ENCODE results near the gene AKAP6. TPM values are rescaled to one million over a fixed set of nuclear protein-coding genes. Genes with fewer than 3 reads are reported as not detected.

The AKAP6 gene
- total RNA-seq, 1 experiment from 2014 or later: 1.1 TPM

DNA sequence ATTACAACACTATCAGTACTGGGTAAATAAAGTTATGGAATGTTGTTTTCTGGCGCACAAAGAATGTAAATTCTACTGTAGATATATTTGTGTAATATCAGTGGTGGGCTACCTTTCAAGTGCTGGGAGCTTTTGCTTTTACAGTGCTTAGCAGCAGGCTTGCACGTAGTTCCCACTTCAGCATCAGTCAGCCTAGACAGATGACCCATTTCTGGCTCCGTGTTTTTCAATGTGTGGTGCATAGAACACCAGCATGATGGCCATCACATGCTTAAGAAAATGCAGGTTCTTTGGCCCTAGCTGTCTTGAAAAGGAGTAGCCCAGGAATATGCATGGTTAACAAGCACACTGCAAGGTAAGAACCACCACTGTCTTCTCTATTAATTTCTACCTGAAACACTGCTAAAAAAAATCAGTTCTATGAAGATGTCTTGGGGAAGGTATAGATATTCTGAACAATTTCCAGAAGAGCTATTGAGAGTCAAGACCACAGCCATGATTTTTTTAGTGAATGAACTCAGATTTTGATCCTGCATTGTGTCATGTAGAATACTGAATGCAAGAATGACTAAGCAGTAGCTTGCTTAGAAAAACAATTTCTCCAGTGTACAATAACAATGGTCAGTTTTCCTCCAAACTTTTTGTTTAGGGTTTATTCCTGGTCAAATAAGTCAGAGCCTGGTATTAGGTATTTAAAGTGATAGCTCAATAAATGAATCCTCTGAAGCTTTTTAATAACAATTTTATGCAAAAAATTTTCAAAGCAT lies 195.7 kb downstream of the AKAP6 start:
- H3K9me3 ChIP-seq (ENCODE audit: control insufficient read depth, low read depth, low read length): no peaks in the 10 kb centered on the region
- no peak overlapping the region for H2BK15ac ChIP-seq (ENCODE audit: low read depth, low read length)
- no peak overlapping the region for H3K23ac ChIP-seq (ENCODE audit: insufficient read length, low read depth, low read length)
- no peak overlapping the region for H3K9ac ChIP-seq (ENCODE audit: extremely low read depth, insufficient read length, low read length)
- Mint-ChIP-seq H3K36me3 (ENCODE audit: insufficient read depth in 1 of 3, low read depth in 3 of 3) (no peaks in the 10 kb centered on the region), H3K4me3 (no peak overlapping the region), H3K27me3 (ENCODE audit: low read depth) (no peaks in the 10 kb centered on the region; the same call in 1 of the 2 replicates), H3K4me1 (no peaks in the 10 kb centered on the region), H3K27ac (no peak overlapping the region), H3K9me3 (peaks cover 2 to 5% of the 10 kb centered on the region in 2 experiments; a peak in 3 of 5 replicates)
- no peak overlapping the region for H4K91ac ChIP-seq (ENCODE audit: insufficient read length, low read depth, low read length)
- H3K4ac ChIP-seq (ENCODE audit: low read depth, low read length): no peak overlapping the region
- TF ChIP-seq, protein P1, sequence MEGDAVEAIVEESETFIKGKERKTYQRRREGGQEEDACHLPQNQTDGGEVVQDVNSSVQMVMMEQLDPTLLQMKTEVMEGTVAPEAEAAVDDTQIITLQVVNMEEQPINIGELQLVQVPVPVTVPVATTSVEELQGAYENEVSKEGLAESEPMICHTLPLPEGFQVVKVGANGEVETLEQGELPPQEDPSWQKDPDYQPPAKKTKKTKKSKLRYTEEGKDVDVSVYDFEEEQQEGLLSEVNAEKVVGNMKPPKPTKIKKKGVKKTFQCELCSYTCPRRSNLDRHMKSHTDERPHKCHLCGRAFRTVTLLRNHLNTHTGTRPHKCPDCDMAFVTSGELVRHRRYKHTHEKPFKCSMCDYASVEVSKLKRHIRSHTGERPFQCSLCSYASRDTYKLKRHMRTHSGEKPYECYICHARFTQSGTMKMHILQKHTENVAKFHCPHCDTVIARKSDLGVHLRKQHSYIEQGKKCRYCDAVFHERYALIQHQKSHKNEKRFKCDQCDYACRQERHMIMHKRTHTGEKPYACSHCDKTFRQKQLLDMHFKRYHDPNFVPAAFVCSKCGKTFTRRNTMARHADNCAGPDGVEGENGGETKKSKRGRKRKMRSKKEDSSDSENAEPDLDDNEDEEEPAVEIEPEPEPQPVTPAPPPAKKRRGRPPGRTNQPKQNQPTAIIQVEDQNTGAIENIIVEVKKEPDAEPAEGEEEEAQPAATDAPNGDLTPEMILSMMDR (conservative IDR thresholded peaks at IDR 0.05): no peak
- H4K8ac ChIP-seq (replicated peaks; ENCODE audit: insufficient read length, low read depth, low read length): no peak overlapping the region
- no peaks in the 10 kb centered on the region for H3K4me1 ChIP-seq (ENCODE audit: insufficient read depth, low read length)
- no peak overlapping the region for H3K18ac ChIP-seq (ENCODE audit: insufficient read length, low read depth, low read length)
- no peak overlapping the region for H2AFZ ChIP-seq (ENCODE audit: low read length)
- no peak overlapping the region for H3K27ac ChIP-seq (ENCODE audit: insufficient read length, low read depth, low read length)
- no peak overlapping the region for H3K56ac ChIP-seq (ENCODE audit: insufficient read length, low read depth, low read length)
- no peak overlapping the region for H2BK5ac ChIP-seq (ENCODE audit: insufficient read length, low read length)
- no peak overlapping the region for H3T11ph ChIP-seq (ENCODE audit: low read length)
- no peak overlapping the region for H2BK12ac ChIP-seq (ENCODE audit: insufficient read length, low read depth, low read length)
- no CpG with 5 or more reads among the region's 3 CpGs for WGBS (ENCODE audit: extremely low coverage, insufficient read length, low lambda C conversion rate)
- H2BK20ac ChIP-seq (ENCODE audit: low read depth, low read length, poor library complexity, severe bottlenecking): no peak overlapping the region
- DNase-seq: no peak
- H3K79me2 ChIP-seq (ENCODE audit: insufficient read depth, low read length): no peaks in the 10 kb centered on the region
- no peak overlapping the region for H3K14ac ChIP-seq (ENCODE audit: insufficient read depth, low read length)
- H3K79me1 ChIP-seq (ENCODE audit: insufficient read depth, low read depth, low read length, poor library complexity, severe bottlenecking): no peaks in the 10 kb centered on the region
- no peak overlapping the region for H2BK120ac ChIP-seq (ENCODE audit: low read depth, low read length, poor library complexity, severe bottlenecking)
- no peaks in the 10 kb centered on the region for H3K27me3 ChIP-seq (ENCODE audit: insufficient read depth, low read length)
- no peak overlapping the region for H3K4me2 ChIP-seq (ENCODE audit: insufficient read depth, insufficient read length, low read length)
- no peaks in the 10 kb centered on the region for H4K20me1 ChIP-seq (ENCODE audit: control insufficient read depth, insufficient read depth, insufficient read length)
- no peaks in the 10 kb centered on the region for H3K23me2 ChIP-seq (ENCODE audit: insufficient read length, low read depth, low read length, poor library complexity, severe bottlenecking)
- H2AK5ac ChIP-seq (ENCODE audit: insufficient read length, low read length): no peak overlapping the region
- H4K5ac ChIP-seq (ENCODE audit: insufficient read length, low read depth, low read length): no peak overlapping the region

Data from H9 (cell line).